H1 (cell line): ENCODE measurements around the gene SHROOM2. TPM values are rescaled to one million over a fixed set of nuclear protein-coding genes. Genes with fewer than 3 reads are reported as not detected.

Experiments
- ASH2L ChIP-seq: fragments of 200-600, 300-600 bp; sonication (generic); IDR thresholded peaks from one replicate; pipeline ENCODE4 v1.7.1; 2017; ENCODE audit warnings: low read length
- BACH1 ChIP-seq: IDR thresholded peaks from 2 replicates; pipeline ENCODE4 v1.6.1; 2012; ENCODE audit warnings: low read length, improper control_type of control experiment
- EGR1 ChIP-seq: IDR thresholded peaks from 2 replicates; pipeline ENCODE4 v1.6.1; 2011; ENCODE audit warnings: low read depth, low read length, borderline replicate concordance
- EZH2 ChIP-seq: fragments of 200-600 bp; sonication (generic); IDR thresholded peaks from 2 replicates; pipeline ENCODE4 v1.7.1; 2012; ENCODE audit warnings: low read depth, mild to moderate bottlenecking, moderate library complexity, low read length, inconsistent platforms; ENCODE audit not compliant: severe bottlenecking
- GTF2F1 ChIP-seq: IDR thresholded peaks from 2 replicates; pipeline ENCODE4 v1.6.1; 2012; ENCODE audit warnings: low read depth, low read length, improper control_type of control experiment, borderline replicate concordance
- KDM5A ChIP-seq: fragments of 200-600 bp; IDR thresholded peaks from 2 replicates; pipeline ENCODE4 v1.7.1; 2012; ENCODE audit warnings: mild to moderate bottlenecking, low read length, inconsistent platforms, mixed read lengths
- MAFK ChIP-seq: IDR thresholded peaks from 2 replicates; pipeline ENCODE4 v1.6.1; 2012; ENCODE audit warnings: low read depth, mild to moderate bottlenecking, improper control_type of control experiment, low read length
- RBBP5 ChIP-seq: IDR thresholded peaks from 2 replicates; pipeline ENCODE4 v1.7.1; 2012; ENCODE audit warnings: low read depth, mild to moderate bottlenecking, inconsistent platforms, low read length, moderate library complexity, borderline replicate concordance
- RXRA ChIP-seq: IDR thresholded peaks from 2 replicates; pipeline ENCODE4 v1.6.1; 2011; ENCODE audit warnings: low read depth, mild to moderate bottlenecking, low read length, moderate library complexity; ENCODE audit not compliant: insufficient read depth
- SIN3A ChIP-seq, 2 experiments: IDR thresholded peaks in 1 of 2; conservative IDR thresholded peaks in 1 of 2; 2 replicates each; pipeline ENCODE4 v1.6.1; 2011 to 2012; ENCODE audit warnings: low read length in 2 of 2, improper control_type of control experiment in 1 of 2, low read depth in 1 of 2, mild to moderate bottlenecking in 1 of 2
- SIRT6 ChIP-seq: IDR thresholded peaks from one replicate; pipeline ENCODE4 v1.7.1; 2012; ENCODE audit warnings: low read length, inconsistent platforms
- SP2 ChIP-seq: IDR thresholded peaks from 2 replicates; pipeline ENCODE4 v1.6.1; 2012; ENCODE audit warnings: mild to moderate bottlenecking, low read length, inconsistent platforms
- SP4 ChIP-seq: IDR thresholded peaks from 2 replicates; pipeline ENCODE4 v1.6.1; 2012; ENCODE audit warnings: low read length, inconsistent platforms
- TAF1 ChIP-seq: IDR thresholded peaks from 2 replicates; pipeline ENCODE4 v1.6.1; 2011; ENCODE audit warnings: mild to moderate bottlenecking, low read depth, low read length
- TCF12 ChIP-seq: IDR thresholded peaks from 2 replicates; pipeline ENCODE4 v1.6.1; 2011; ENCODE audit warnings: low read depth, mild to moderate bottlenecking, low read length
- TEAD4 ChIP-seq: IDR thresholded peaks from 2 replicates; pipeline ENCODE4 v1.6.1; 2012; ENCODE audit warnings: low read depth, low read length, inconsistent platforms, mixed read lengths
- polyA plus RNA-seq, 7 experiments: library from polyadenylated mRNA; depleted of rRNA in 3 of 7; stranded (reverse) in 5 of 7; unstranded in 2 of 7; fragments of >200 nt in 5 of 7; fragments of 200-250 nt in 2 of 7; gene quantifications; 1 replicate in 5 of 7; 2 replicates in 1 of 7; 4 replicates in 1 of 7; pipeline versions ENCODE4 v1.2.1 to v1.2.3, GENCODE V29; 2011 to 2013; ENCODE audit warnings: missing spikeins in 2 of 7, mixed read lengths in 2 of 7
- total RNA-seq: library from RNA; stranded (reverse); fragmentation: NEBNext Ultra II Directional; extraction: Animal tissue kit (Norgen Biotek cat#: 25700); gene quantifications from 2 replicates; pipeline ENCODE4 v1.2.1, GENCODE V29; 2021
- TF ChIP-seq, protein P1 (sequence below), 3 experiments: IDR thresholded peaks; 1 replicate in 2 of 3; 2 replicates in 1 of 3; pipeline versions ENCODE4 v1.5.1 to v1.6.1; 2011; ENCODE audit warnings: low read length in 3 of 3, mild to moderate bottlenecking in 3 of 3, inconsistent platforms in 2 of 3, low read depth in 1 of 3, moderate library complexity in 1 of 3; ENCODE audit not compliant: insufficient read depth in 1 of 3; ENCODE audit errors: control extremely low read depth in 1 of 3

SHROOM2 gene
- total and polyA plus RNA-seq, 2 of the 8 experiments (the other 6 are each of a cell fraction or from before 2014, with no cell fraction given) = 3.4 to 14.2 TPM

GRCh38 chrX:9995855-9996339 lies 209.7 kb downstream of the SHROOM2 start (continued):
- TF ChIP-seq, protein P1, sequence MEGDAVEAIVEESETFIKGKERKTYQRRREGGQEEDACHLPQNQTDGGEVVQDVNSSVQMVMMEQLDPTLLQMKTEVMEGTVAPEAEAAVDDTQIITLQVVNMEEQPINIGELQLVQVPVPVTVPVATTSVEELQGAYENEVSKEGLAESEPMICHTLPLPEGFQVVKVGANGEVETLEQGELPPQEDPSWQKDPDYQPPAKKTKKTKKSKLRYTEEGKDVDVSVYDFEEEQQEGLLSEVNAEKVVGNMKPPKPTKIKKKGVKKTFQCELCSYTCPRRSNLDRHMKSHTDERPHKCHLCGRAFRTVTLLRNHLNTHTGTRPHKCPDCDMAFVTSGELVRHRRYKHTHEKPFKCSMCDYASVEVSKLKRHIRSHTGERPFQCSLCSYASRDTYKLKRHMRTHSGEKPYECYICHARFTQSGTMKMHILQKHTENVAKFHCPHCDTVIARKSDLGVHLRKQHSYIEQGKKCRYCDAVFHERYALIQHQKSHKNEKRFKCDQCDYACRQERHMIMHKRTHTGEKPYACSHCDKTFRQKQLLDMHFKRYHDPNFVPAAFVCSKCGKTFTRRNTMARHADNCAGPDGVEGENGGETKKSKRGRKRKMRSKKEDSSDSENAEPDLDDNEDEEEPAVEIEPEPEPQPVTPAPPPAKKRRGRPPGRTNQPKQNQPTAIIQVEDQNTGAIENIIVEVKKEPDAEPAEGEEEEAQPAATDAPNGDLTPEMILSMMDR (IDR thresholded peaks at IDR 0.05; ENCODE audit: control extremely low read depth in 1 of 3, insufficient read depth in 1 of 3, low read depth in 1 of 3, low read length in 3 of 3) = peak; percentile 80 to 100 (median 82)
- TF ChIP-seq GTF2F1 = no peak
- no peak for TF ChIP-seq EGR1
- no peak for TF ChIP-seq MAFK
- no peak for TF ChIP-seq KDM5A
- TF ChIP-seq SP4 = no peak
- no peak for TF ChIP-seq SIRT6
- TF ChIP-seq TCF12 = 0 out of 2 replicates have a peak, but pooled peaks have one; percentile 24
- TF ChIP-seq SP2 = no peak
- no peak for TF ChIP-seq BACH1
- no peak for TF ChIP-seq EZH2
- peak; percentile 57; the same call in 1 of the 2 replicates for TF ChIP-seq TEAD4
- no peak for TF ChIP-seq SIN3A (conservative IDR thresholded peaks at IDR 0.05 in 1 of 2, IDR thresholded peaks at IDR 0.05 in 1 of 2; ENCODE audit: low read depth in 1 of 2, low read length in 2 of 2)
- no peak for TF ChIP-seq TAF1
- no peak for TF ChIP-seq RXRA
- no peak for TF ChIP-seq RBBP5
- TF ChIP-seq ASH2L = no peak
